NCI-H774 (cell line): ENCODE results near the gene GPR183.

ENCODE experiments used
- DNase-seq: peaks from one replicate; lab custom pipeline; 2025; lab: John Stamatoyannopoulos, UW

The GPR183 gene

DNA sequence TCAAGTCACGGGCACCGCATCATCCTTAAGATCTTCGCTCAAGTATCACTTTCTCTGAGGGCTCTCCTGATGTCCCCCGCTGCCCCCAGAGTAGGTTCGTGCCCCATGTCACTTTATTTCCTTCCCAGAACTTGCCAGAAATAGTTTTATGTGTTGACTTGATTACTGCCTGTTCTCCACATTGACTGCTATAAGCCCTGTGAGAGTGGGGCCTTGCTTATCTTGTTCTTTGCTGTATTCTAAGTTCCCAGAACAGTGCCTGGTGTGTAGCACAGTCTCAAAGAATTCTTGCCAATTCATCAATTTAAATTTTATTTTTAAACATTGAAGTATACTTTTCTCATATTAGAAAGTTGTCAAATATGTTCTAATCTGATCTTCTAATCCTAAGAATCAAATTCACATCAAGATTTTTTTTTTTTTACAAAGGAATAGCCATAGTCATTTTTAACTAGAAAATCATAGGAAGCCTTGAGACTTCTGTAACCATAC lies 32.1 kb upstream of the GPR183 start:
- no peak for DNase-seq

DNA sequence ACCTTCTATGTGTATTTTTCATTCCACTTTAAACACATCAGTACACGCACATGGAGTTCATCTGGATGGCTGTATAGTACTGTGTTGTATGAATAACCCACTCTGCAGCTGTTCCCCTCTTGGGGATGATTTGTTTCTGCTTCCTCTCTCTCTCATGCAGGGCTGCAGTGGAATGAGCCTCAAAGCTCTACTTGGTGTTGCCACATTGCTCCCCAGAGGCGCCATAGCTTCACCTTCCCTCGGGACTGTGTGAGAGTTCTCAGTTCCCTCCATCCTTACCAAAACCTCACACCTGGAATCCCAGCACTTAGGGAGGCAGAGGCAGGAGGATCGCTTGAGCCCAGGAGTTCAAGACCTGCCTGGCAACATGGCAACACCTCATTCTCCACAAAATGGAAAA lies 28.4 kb upstream of the GPR183 start:
- DNase-seq: no peak

GRCh38 chr13:99335087-99335486 lies 27.9 kb upstream of the GPR183 start:
- DNase-seq: no peak

DNA sequence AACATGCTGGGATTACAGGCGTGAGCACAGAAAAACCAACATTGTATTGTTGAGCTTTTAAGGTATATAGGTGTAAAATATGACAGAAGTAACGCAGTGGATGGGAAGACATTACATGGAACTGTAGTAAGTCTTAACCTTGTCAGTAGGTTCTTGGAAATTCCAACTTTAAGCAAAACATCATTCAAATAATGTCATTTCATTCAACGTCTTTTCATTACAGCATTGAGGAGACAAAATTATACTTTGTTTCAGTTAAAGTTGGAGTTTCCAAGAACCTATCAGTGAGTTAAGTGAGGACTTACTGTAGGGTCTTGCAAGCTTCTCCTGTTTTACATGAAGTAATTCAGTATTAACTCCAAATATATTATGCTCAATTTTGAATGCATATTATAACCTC lies 27.0 kb upstream of the GPR183 start:
- DNase-seq: no peak

GRCh38 chr13:99332456-99332855 lies 25.3 kb upstream of the GPR183 start:
- DNase-seq: no peak

DNA sequence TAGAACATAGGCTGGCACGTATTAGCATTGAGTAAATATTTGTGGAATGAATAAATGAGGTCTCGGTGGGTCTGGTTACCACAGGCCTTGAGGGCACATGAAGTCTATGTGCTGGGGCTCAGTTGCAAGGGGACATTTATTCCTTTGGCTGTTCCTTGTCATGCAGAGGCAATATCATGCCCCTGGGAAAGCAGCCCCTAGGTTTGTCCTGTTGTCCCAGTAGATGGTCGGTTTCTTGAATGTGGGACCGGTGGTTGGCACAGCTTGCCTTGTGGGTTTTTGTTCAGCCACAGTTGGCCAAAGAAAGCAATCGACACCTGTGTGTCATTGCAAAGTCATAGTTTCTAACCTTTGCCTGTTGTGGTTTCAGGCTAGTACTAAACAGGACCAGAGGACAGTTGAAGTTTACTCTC lies 24.7 kb upstream of the GPR183 start:
- no peak for DNase-seq

DNA sequence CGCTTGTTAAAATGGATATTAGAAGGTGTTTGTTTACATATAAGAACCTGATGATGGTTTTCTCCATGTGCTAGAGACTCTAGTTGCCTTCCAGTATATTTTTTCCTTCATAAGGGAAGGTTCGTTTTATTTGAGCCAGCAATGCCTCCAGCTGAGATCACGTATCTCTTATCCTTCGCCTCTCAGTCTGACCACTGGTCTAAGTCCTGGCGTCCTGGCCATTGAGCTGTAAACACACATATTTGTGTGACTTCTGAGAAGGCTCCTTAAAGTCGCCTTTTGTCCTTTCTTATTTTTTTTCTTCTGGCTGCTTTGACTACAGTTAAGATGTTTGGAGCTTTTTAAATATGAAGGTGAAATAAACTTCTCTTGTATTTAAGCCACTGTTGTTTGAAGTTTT lies 23.7 kb upstream of the GPR183 start:
- no peak for DNase-seq

DNA sequence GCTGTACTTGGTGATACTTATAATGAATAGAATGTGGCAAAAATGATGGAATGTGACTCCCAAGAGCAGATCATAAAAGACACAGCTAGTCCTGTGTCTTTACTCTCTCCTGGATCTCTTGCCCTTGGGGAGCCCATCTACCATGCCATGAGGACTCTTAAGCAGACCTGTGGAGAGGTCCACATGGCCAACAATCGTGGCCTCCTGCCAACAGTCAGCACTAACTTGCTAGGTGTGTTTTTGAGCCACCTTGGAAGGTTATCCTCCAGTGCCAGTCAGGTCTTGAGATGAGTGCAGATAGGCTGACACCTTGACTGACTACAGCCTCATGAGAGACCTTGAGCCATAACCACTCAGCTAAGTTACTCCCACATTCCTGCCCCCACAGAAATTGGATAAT lies 22.3 kb upstream of the GPR183 start:
- DNase-seq: no peak

DNA sequence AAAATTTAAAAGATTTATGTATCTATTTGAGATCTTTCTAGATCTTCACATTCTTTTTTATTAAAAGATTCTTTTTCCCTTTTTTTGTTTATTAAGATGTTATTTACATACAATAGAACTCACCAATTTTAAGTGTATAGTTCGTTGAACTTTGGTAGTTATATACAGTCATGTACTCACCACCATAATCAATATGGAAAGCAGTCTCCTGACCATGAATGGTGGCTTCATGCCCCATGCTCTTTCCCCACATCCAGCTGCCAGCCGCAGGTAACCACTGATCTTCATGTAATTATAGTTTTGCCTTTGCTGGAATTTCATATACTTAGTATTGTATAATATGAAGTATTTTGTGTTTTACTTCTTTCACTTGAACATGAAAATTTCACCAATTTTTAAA lies 20.6 kb upstream of the GPR183 start:
- no peak for DNase-seq

DNA sequence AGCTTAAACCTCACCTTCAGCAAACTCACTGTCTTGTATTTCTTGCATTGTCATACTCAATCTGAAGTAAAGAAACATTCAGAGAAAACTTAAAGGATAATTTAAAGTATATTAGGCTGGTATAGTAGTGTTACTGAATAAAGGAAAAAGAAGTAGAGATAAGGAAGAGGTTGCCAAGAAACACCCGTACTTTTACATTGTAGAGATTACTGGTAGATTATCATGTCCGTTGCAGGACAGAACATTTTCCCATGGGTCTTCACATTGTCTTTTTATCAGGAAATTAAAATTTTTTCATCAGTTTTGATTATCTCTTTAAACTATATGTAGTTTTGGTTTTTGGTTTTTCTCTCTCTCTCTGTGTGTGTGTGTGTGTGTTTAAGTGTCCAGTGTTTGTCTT lies 19.9 kb upstream of the GPR183 start:
- DNase-seq: no peak

GRCh38 chr13:99326012-99326411 lies 18.8 kb upstream of the GPR183 start:
- no peak for DNase-seq

DNA sequence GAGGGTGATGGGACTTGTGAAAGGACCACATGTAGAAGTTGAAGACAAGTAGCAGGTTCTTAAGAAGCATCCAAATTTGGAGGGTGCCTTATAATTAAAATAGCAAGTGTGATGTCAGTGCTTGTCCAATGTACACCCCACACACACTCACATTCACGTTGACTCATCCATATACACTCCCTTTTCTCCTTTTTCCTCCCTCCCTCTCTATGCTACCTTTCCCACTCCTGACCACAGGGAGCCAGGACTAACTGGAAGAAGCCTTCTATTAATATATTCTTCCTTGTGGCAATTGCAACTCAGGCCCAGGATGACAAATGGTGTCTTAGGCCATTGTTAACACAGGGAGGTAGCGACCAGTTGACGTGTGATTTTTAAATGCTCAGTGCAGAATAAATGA lies 16.3 kb upstream of the GPR183 start:
- no peak for DNase-seq

- DNase-seq: no peak
Observed at GRCh38 chr13:99322297-99323103, 15.3 kb upstream of the GPR183 start.

- DNase-seq: no peak
Observed at GRCh38 chr13:99321709-99322108, 14.5 kb upstream of the GPR183 start.

DNA sequence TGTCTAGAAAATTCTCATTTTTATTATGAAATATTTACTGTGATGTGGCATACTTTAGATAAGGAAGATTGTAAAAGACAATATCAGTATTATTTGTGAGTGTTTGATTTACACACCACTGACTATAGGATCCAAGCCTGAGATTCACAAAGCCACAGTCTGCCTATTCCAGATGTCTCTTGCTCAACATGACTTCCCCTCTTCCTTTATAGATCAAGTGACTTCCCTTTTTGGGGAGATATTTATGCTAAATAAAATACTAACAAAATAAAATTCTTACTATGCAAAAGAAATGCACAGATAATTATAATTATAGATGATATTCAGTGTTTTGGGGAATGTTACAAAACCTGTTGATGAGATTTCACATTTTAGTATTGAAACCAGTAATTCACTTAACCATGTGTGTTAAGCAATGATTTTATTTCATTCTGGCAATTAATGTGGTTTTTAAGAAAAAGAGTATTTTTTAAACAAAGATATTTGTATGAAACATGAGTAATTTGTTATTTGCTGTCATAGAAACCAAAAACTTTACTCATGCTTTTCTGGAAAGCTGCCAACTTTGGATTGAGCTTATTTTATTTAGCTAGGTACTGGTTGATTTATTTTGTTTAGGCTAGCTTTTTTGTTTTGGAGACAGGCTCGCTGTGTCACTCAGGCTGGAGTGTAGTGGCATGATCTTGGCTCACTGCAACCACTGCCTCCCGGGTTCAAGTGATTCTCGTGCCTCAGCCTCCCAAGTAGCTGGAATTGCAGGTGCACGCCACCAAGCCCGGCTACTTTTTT lies 13.7 kb upstream of the GPR183 start:
- DNase-seq: no peak

GRCh38 chr13:99316657-99317256 lies 9.6 kb upstream of the GPR183 start:
- peak; percentile 83 for DNase-seq

GRCh38 chr13:99316224-99316623 lies 9.0 kb upstream of the GPR183 start:
- DNase-seq: no peak

GRCh38 chr13:99315186-99315585 lies 8.0 kb upstream of the GPR183 start:
- DNase-seq: no peak

DNA sequence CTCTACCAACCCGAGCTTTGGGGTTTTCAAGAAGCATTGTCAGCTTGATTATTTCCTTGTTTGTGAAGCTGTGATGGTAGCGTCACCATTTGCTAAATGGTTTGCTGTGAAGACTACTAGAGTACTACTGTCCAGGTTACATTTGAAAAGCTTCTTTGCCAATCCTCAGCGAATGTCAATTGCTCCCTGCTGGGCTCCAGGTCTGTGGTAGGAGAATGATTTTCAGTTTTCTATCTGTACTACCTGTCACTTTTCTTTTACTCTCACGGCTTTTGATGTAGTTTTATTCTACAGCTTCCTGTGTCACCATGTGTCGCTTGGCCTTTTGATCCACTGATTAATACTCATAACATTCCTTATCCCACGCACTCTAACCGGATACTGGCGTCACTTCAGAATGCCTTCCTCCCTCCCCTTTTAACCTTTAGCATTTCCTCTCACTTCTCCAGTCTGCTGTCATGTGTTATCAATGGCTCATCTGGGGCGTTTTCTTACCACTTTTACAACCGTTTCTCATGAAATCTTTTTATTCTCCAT lies 7.5 kb upstream of the GPR183 start:
- DNase-seq: no peak

GRCh38 chr13:99313941-99314340 lies 6.7 kb upstream of the GPR183 start:
- no peak for DNase-seq

GRCh38 chr13:99313501-99313900 lies 6.3 kb upstream of the GPR183 start:
- DNase-seq: no peak

- no peak for DNase-seq
Observed at GRCh38 chr13:99312493-99312883, 5.3 kb upstream of the GPR183 start.
